SH-SY5Y (cell line): ENCODE measurements around the gene OSBPL5.

Source experiments
- GATA2 ChIP-seq: IDR thresholded peaks from 2 replicates; pipeline ENCODE4 v1.6.1; 2011; ENCODE audit warnings: mild to moderate bottlenecking, low read depth, low read length
- GATA3 ChIP-seq: IDR thresholded peaks from 2 replicates; pipeline ENCODE4 v1.6.1; 2011; ENCODE audit warnings: low read depth, mild to moderate bottlenecking, low read length, moderate library complexity

- TF ChIP-seq GATA3 (no peak), GATA2 (no peak)
These were observed 17.5 kb downstream of the OSBPL5 start for GRCh38 chr11:3147626-3148025.
